GM23338 (cell line): Measurements from ENCODE around the gene FGFR2. TPM values are rescaled to one million over a fixed set of nuclear protein-coding genes. Genes with fewer than 3 reads are reported as not detected.
A peak's percentile ranks its signal among the peaks of the same experiment; 100 is the strongest.

Experiments used
- ATAC-seq: fragments of 200-7000 bp; cut with Tn5 transposase; 3 replicates; pipeline ENCODE4 v1.9.1; 2020
- DNase-seq: peaks from one replicate; pipeline ENCODE4 v3.0.0-alpha.2; 2015; ENCODE audit warnings: low spot score
- H2AFZ ChIP-seq: fragments of 200-600 bp; sonication (generic); 2 replicates; pipeline ENCODE4 v1.8.0; 2016; ENCODE audit warnings: antibody characterized with exemption, mild to moderate bottlenecking, moderate library complexity
- H3F3A ChIP-seq: fragments of 200-600 bp; sonication (generic); replicated peaks from 2 replicates; pipeline ENCODE4 v1.8.0; 2017; ENCODE audit warnings: antibody characterized with exemption, mixed run types, low read depth
- H3K27ac ChIP-seq: fragments of 200-600 bp; sonication (generic); 2 replicates; pipeline ENCODE4 v1.6.1; 2016; ENCODE audit warnings: low read depth
- H3K27me3 ChIP-seq: fragments of 200-600 bp; sonication (generic); 2 replicates; pipeline ENCODE4 v1.8.0; 2016; ENCODE audit warnings: mild to moderate bottlenecking, mixed run types, moderate library complexity; ENCODE audit not compliant: insufficient read depth
- H3K36me3 ChIP-seq: fragments of 200-600 bp; sonication (generic); 2 replicates; pipeline ENCODE4 v1.8.0; 2016; ENCODE audit warnings: mild to moderate bottlenecking; ENCODE audit not compliant: insufficient read depth
- H3K4me1 ChIP-seq: fragments of 200-600 bp; sonication (generic); 2 replicates; pipeline ENCODE4 v1.8.0; 2016; ENCODE audit warnings: mild to moderate bottlenecking, moderate library complexity; ENCODE audit not compliant: insufficient read depth
- H3K4me2 ChIP-seq: fragments of 200-600 bp; sonication (generic); 2 replicates; pipeline ENCODE4 v1.7.1; 2017; ENCODE audit warnings: mixed run types
- H3K4me3 ChIP-seq: fragments of 200-600 bp; sonication (generic); 2 replicates; pipeline ENCODE4 v1.6.1; 2016; ENCODE audit warnings: mixed run types
- H3K79me2 ChIP-seq: fragments of 200-600 bp; sonication (generic); replicated peaks from 2 replicates; pipeline ENCODE4 v1.8.0; 2017; ENCODE audit warnings: mild to moderate bottlenecking; ENCODE audit not compliant: insufficient read depth
- H3K9me2 ChIP-seq: fragments of 200-600 bp; sonication (generic); 2 replicates; pipeline ENCODE4 v1.8.0; 2017; ENCODE audit not compliant: insufficient read depth
- H4K20me1 ChIP-seq: fragments of 200-600 bp; sonication (generic); replicated peaks from 2 replicates; pipeline ENCODE4 v1.8.0; 2017; ENCODE audit warnings: mild to moderate bottlenecking; ENCODE audit not compliant: insufficient read depth
- H3K27ac Mint-ChIP-seq: 2 replicates; pipeline ENCODE4 v1.8.0; 2020; ENCODE audit warnings: inconsistent platforms, mild to moderate bottlenecking, moderate library complexity, mixed read lengths
- H3K27me3 Mint-ChIP-seq: 3 replicates; pipeline ENCODE4 v1.8.0; 2022; ENCODE audit warnings: low read depth, mild to moderate bottlenecking, moderate library complexity, mixed read lengths, inconsistent platforms; ENCODE audit not compliant: insufficient read depth, poor library complexity
- H3K36me3 Mint-ChIP-seq: 3 replicates; pipeline ENCODE4 v1.8.0; 2021; ENCODE audit warnings: low read depth, mild to moderate bottlenecking, inconsistent platforms, moderate library complexity, mixed read lengths
- H3K4me1 Mint-ChIP-seq: 3 replicates; pipeline ENCODE4 v1.8.0; 2020; ENCODE audit warnings: mild to moderate bottlenecking, inconsistent platforms, mixed read lengths
- H3K4me3 Mint-ChIP-seq: 3 replicates; pipeline ENCODE4 v1.8.0; 2021; ENCODE audit warnings: moderate library complexity, mild to moderate bottlenecking, inconsistent platforms, mixed read lengths
- H3K9me3 Mint-ChIP-seq: 3 replicates; pipeline ENCODE4 v1.8.0; 2020; ENCODE audit warnings: moderate library complexity, mild to moderate bottlenecking, inconsistent platforms, mixed read lengths
- CREB1 ChIP-seq: fragments of 250-450 bp; sonication (Bioruptor Pico); IDR thresholded peaks from 2 replicates; pipeline ENCODE4 v1.5.0; 2020; ENCODE audit warnings: low read depth, mild to moderate bottlenecking, moderate library complexity
- ETS1 ChIP-seq: IDR thresholded peaks from 2 replicates; pipeline ENCODE4 v1.6.1; 2016; ENCODE audit warnings: antibody characterized with exemption
- EZH2 ChIP-seq: fragments of 200-600 bp; sonication (generic); IDR thresholded peaks from one replicate; pipeline ENCODE4 v1.8.0; 2017; ENCODE audit warnings: antibody characterized with exemption, mild to moderate bottlenecking, low read depth; ENCODE audit not compliant: unreplicated experiment
- EZH2phosphoT487 ChIP-seq: fragments of 200-600 bp; sonication (generic); IDR thresholded peaks from one replicate; pipeline ENCODE4 v1.8.1; 2018; ENCODE audit warnings: antibody characterized with exemption; ENCODE audit not compliant: unreplicated experiment
- NANOG ChIP-seq: IDR thresholded peaks from 2 replicates; pipeline ENCODE4 v1.6.1; 2016; ENCODE audit warnings: antibody characterized with exemption, borderline replicate concordance
- POLR2AphosphoS5 ChIP-seq: IDR thresholded peaks from 2 replicates; pipeline ENCODE4 v1.6.1; 2016; ENCODE audit warnings: antibody characterized with exemption, low read depth
- REST ChIP-seq: IDR thresholded peaks from one replicate; pipeline ENCODE4 v1.6.1; 2018; ENCODE audit warnings: antibody characterized with exemption; ENCODE audit not compliant: unreplicated experiment
- STAT1 ChIP-seq: IDR thresholded peaks from one replicate; pipeline ENCODE4 v1.6.1; 2016; ENCODE audit warnings: antibody characterized with exemption; ENCODE audit not compliant: unreplicated experiment
- ZNF114 ChIP-seq: fragments of 250-450 bp; sonication (Bioruptor Pico); IDR thresholded peaks from 2 replicates; pipeline ENCODE4 v1.5.0; 2020; ENCODE audit warnings: mild to moderate bottlenecking, moderate library complexity
- ZNF331 ChIP-seq: fragments of 250-450 bp; sonication (Bioruptor Pico); IDR thresholded peaks from 2 replicates; pipeline ENCODE4 v1.5.0; 2020; ENCODE audit warnings: low read depth, mild to moderate bottlenecking, moderate library complexity
- polyA plus RNA-seq: library from polyadenylated mRNA; unstranded; fragments of >200 nt; fragmentation: Nextera tagmentation; extraction: Ambion mirVana; gene quantifications from 2 replicates; pipeline ENCODE4 v1.2.1, GENCODE V29; 2016
- total RNA-seq: library from RNA; depleted of rRNA; stranded (reverse); fragments of >200 nt; shearing (Covaris generic); gene quantifications from 2 replicates; pipeline ENCODE4 v1.2.3, GENCODE V29; 2014
- TF ChIP-seq, protein P1 (sequence below), 2 experiments: fragments of 200-600 bp in 1 of 2; sonication (generic) in 1 of 2; conservative IDR thresholded peaks; 2 replicates each; pipeline versions ENCODE4 v1.5.1 to v1.6.1; 2016 to 2017; ENCODE audit warnings: antibody characterized with exemption in 2 of 2, low read depth in 2 of 2, mild to moderate bottlenecking in 2 of 2, moderate library complexity in 1 of 2

FGFR2 gene
- total and polyA plus RNA-seq, 2 experiments from 2014 or later, result 31.1 to 106 TPM

DNA sequence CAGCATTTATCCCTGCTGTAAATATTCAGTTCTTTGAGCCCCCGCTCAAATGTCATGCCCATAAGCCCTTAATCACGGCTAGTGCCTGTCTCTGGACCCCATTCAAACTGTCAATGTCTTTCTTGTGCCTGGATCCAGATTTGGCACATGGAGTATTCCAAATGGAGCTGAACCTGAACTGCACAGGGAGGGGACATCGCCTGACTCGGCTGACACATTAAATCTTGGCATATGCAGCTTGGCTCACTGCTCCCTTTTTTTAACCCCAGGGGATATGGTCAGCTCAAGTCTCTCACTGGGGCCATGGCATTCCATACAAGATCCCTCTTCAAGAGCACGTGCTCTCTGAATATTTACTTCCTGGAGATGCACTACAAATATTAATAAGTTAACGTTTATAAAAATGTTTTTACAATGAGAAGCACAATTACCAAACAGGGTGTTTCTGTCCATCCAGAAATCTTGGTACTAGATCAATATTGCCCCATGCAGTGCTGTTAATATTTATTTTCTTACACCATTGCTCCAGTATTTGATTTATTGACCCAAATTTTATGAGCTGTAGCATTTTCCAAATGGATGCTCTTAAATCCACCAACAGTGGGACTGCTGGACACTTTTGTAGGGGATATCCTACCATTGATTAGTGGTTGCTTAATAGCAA is 57.4 kb downstream of the FGFR2 start:
- Histone ChIP-seq H4K20me1 (no peaks in the 10 kb centered on the region), H3K4me2 (peak overlapping the region; percentile 24), H3K27me3 (no peaks in the 10 kb centered on the region), H3K79me2 (peaks cover 75% of the 10 kb centered on the region), H3F3A (peaks cover 7% of the 10 kb centered on the region; the same call in 1 of the 2 replicates), H3K4me1 (peaks cover 56% of the 10 kb centered on the region), H3K27ac (peak overlapping the region; percentile 91), H3K4me3 (peak overlapping the region; percentile 17), H3K9me2 (no peaks in the 10 kb centered on the region), H3K36me3 (peaks cover 14% of the 10 kb centered on the region), H2AFZ (no peak overlapping the region)
- peaks cover 67% of the 10 kb centered on the region for H3K36me3 Mint-ChIP-seq
- DNase-seq (no peak), ATAC-seq (no peak)
- peak overlapping the region; percentile 37; the same call in 2 of the 3 replicates for H3K4me3 Mint-ChIP-seq
- H3K27ac Mint-ChIP-seq, result peak overlapping the region; percentile 53
- peaks cover 80% of the 10 kb centered on the region for H3K4me1 Mint-ChIP-seq
- H3K27me3 Mint-ChIP-seq, result peaks cover 9% of the 10 kb centered on the region
- TF ChIP-seq ZNF114 (CRISPR knock-in tag), result no peak
- H3K9me3 Mint-ChIP-seq, result peaks cover 4% of the 10 kb centered on the region; the same call in 1 of the 3 replicates

- H3K36me3 Mint-ChIP-seq, result peaks cover 67% of the 10 kb centered on the region
- Histone ChIP-seq H3K36me3 (peaks cover 10% of the 10 kb centered on the region; the same call in 1 of the 2 replicates), H4K20me1 (0 out of 2 replicates have a peak, but pooled peaks cover 2% of the 10 kb centered on the region), H3K27ac (peak overlapping the region; percentile 14; the same call in 1 of the 2 replicates), H3K79me2 (peaks cover 75% of the 10 kb centered on the region), H3K4me2 (0 out of 2 replicates have a peak overlapping the region, but pooled peaks have one; percentile 24), H3K4me3 (no peak overlapping the region), H2AFZ (no peak overlapping the region), H3K27me3 (no peaks in the 10 kb centered on the region), H3F3A (peaks cover 7% of the 10 kb centered on the region; the same call in 1 of the 2 replicates), H3K9me2 (no peaks in the 10 kb centered on the region), H3K4me1 (peaks cover 56% of the 10 kb centered on the region)
- ATAC-seq, result no peak
- no peak overlapping the region for H3K27ac Mint-ChIP-seq
- peaks cover 74% of the 10 kb centered on the region for H3K4me1 Mint-ChIP-seq
- no peak for DNase-seq
- peaks cover 9% of the 10 kb centered on the region for H3K27me3 Mint-ChIP-seq
- no peak overlapping the region for H3K4me3 Mint-ChIP-seq
- TF ChIP-seq POLR2AphosphoS5, result no peak
- no peak for TF ChIP-seq ZNF114 (CRISPR knock-in tag)
- TF ChIP-seq STAT1, result no peak
- TF ChIP-seq CREB1 (CRISPR knock-in tag), result no peak
- TF ChIP-seq ETS1, result no peak
- no peak for TF ChIP-seq EZH2
- TF ChIP-seq, protein P1, sequence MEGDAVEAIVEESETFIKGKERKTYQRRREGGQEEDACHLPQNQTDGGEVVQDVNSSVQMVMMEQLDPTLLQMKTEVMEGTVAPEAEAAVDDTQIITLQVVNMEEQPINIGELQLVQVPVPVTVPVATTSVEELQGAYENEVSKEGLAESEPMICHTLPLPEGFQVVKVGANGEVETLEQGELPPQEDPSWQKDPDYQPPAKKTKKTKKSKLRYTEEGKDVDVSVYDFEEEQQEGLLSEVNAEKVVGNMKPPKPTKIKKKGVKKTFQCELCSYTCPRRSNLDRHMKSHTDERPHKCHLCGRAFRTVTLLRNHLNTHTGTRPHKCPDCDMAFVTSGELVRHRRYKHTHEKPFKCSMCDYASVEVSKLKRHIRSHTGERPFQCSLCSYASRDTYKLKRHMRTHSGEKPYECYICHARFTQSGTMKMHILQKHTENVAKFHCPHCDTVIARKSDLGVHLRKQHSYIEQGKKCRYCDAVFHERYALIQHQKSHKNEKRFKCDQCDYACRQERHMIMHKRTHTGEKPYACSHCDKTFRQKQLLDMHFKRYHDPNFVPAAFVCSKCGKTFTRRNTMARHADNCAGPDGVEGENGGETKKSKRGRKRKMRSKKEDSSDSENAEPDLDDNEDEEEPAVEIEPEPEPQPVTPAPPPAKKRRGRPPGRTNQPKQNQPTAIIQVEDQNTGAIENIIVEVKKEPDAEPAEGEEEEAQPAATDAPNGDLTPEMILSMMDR (conservative IDR thresholded peaks at IDR 0.05; ENCODE audit: low read depth in 2 of 2), result no peak
- TF ChIP-seq EZH2phosphoT487, result no peak
- TF ChIP-seq REST, result no peak
- no peak for TF ChIP-seq ZNF331 (CRISPR knock-in tag)
- no peak for TF ChIP-seq NANOG
- no peaks in the 10 kb centered on the region; the same call in 2 of the 3 replicates for H3K9me3 Mint-ChIP-seq
Observed at GRCh38 chr10:121539786-121540185, 58.5 kb downstream of the FGFR2 start.
